HL-60 (cell line): ENCODE results near the gene APOO.

ENCODE experiments used
- DNase-seq, 2 experiments: peaks; one replicate each; pipeline ENCODE4 v3.0.0-alpha.2; 2010 to 2020; ENCODE audit warnings: low read depth in 1 of 2, low spot score in 1 of 2
- H3K27ac ChIP-seq: fragments of 250-450 bp; sonication (Bioruptor Pico); replicated peaks from 2 replicates; pipeline ENCODE4 v1.5.1; 2020; ENCODE audit warnings: mild to moderate bottlenecking, moderate library complexity
- H3K27me3 ChIP-seq: fragments of 250-450 bp; sonication (Bioruptor Pico); 2 replicates; pipeline ENCODE4 v1.5.1; 2021; ENCODE audit warnings: mild to moderate bottlenecking, moderate library complexity; ENCODE audit not compliant: insufficient read depth, poor library complexity, severe bottlenecking
- H3K4me3 ChIP-seq: replicated peaks from 2 replicates; pipeline ENCODE4 v1.5.1; 2011; ENCODE audit warnings: mild to moderate bottlenecking, control low read depth, low read length; ENCODE audit not compliant: insufficient read depth
- CTCF ChIP-seq: IDR thresholded peaks from one replicate; pipeline ENCODE4 v1.5.1; 2011; ENCODE audit warnings: low read length, control low read depth, inconsistent platforms; ENCODE audit not compliant: insufficient read depth
- GABPA ChIP-seq: IDR thresholded peaks from 2 replicates; pipeline ENCODE4 v1.6.1; 2012; ENCODE audit warnings: low read depth
- POLR2AphosphoS5 ChIP-seq: IDR thresholded peaks from 2 replicates; pipeline ENCODE4 v1.6.1; 2012; ENCODE audit warnings: low read depth
- REST ChIP-seq: IDR thresholded peaks from 2 replicates; pipeline ENCODE4 v1.6.1; 2012; ENCODE audit warnings: low read depth; ENCODE audit not compliant: insufficient replicate concordance
- SPI1 ChIP-seq: IDR thresholded peaks from 2 replicates; pipeline ENCODE4 v1.6.1; 2012; ENCODE audit warnings: low read depth, mild to moderate bottlenecking, borderline replicate concordance

The APOO gene

GRCh38 chrX:23937100-23937499 lies 29.4 kb upstream of the APOO start:
- no peak for DNase-seq
- H3K4me3 ChIP-seq = no peak overlapping the region
- TF ChIP-seq POLR2AphosphoS5 = no peak
- no peak for TF ChIP-seq GABPA
- no peak for TF ChIP-seq REST
- no peak for TF ChIP-seq CTCF
- no peak for TF ChIP-seq SPI1
- no peak overlapping the region for H3K27ac ChIP-seq
- H3K27me3 ChIP-seq = no peaks in the 10 kb centered on the region

GRCh38 chrX:23936180-23936579 lies 28.4 kb upstream of the APOO start:
- H3K4me3 ChIP-seq = no peak overlapping the region
- no peak for TF ChIP-seq CTCF
- TF ChIP-seq SPI1 = no peak
- TF ChIP-seq POLR2AphosphoS5 = no peak
- TF ChIP-seq REST = no peak
- TF ChIP-seq GABPA = no peak
- no peaks in the 10 kb centered on the region for H3K27me3 ChIP-seq
- no peak for DNase-seq
- H3K27ac ChIP-seq = no peak overlapping the region

- Histone ChIP-seq H3K27ac (no peak overlapping the region), H3K4me3 (no peak overlapping the region), H3K27me3 (no peaks in the 10 kb centered on the region)
- no peak for DNase-seq
- TF ChIP-seq CTCF (no peak), SPI1 (no peak), POLR2AphosphoS5 (no peak), REST (no peak), GABPA (no peak)
These were observed 27.4 kb upstream of the APOO start for GRCh38 chrX:23935106-23935505.
